Measurements from ENCODE around the gene TTYH1. TPM values are rescaled to one million over a fixed set of nuclear protein-coding genes. Genes with fewer than 3 reads are reported as not detected.
"Not testable (repeated sequence)": the region's sequence is repeated elsewhere in the genome, so short reads cannot be mapped to it uniquely, and the experiment has no call there.

Gene TTYH1
- total RNA-seq, 1 donor = 0.81 TPM

GRCh38 chr19:54458648-54459281 is 43.5 kb downstream of the TTYH1 start:
- DNase-seq (ENCODE audit: low read depth in 2 of 3, low spot score in 2 of 3) = no peak

- no peak for DNase-seq (ENCODE audit: low read depth in 2 of 3, low spot score in 2 of 3)
Observed at GRCh38 chr19:54459282-54460229, 44.3 kb downstream of the TTYH1 start.

GRCh38 chr19:54460230-54461005 is 45.2 kb downstream of the TTYH1 start:
- DNase-seq (ENCODE audit: low read depth in 2 of 3, low spot score in 2 of 3) = no peak

- DNase-seq (ENCODE audit: low read depth in 2 of 3, low spot score in 2 of 3) = no peak
Observed at GRCh38 chr19:54461210-54461609, 45.9 kb downstream of the TTYH1 start.

- DNase-seq (ENCODE audit: low read depth in 2 of 3, low spot score in 2 of 3) = no peak
Observed at GRCh38 chr19:54461613-54462012, 46.3 kb downstream of the TTYH1 start.

- no peak for DNase-seq (ENCODE audit: low read depth in 2 of 3, low spot score in 2 of 3)
Observed at GRCh38 chr19:54462047-54462654, 46.9 kb downstream of the TTYH1 start.

- peak; percentile 64 to 78 (median 73) for DNase-seq (ENCODE audit: low read depth in 2 of 3, low spot score in 2 of 3)
Observed at GRCh38 chr19:54462655-54463530, 47.6 kb downstream of the TTYH1 start.

- peak; percentile 83 to 99 (median 98) for DNase-seq (ENCODE audit: low read depth in 2 of 3, low spot score in 2 of 3)
Observed at GRCh38 chr19:54463531-54464043, 48.3 kb downstream of the TTYH1 start, which contains the start of gene LENG9. LENG9 (minus strand) TSS chr19:54463778; CDS start chr19:54463526, 252 bp downstream.

- peak; percentile 68 to 92 (median 91) for DNase-seq (ENCODE audit: low read depth in 2 of 3, low spot score in 2 of 3)
Observed at GRCh38 chr19:54464044-54464629, 48.9 kb downstream of the TTYH1 start.

GRCh38 chr19:54464630-54465425 is 49.6 kb downstream of the TTYH1 start:
- peak in 2 of 3 donors; percentile 85 to 89 for DNase-seq (ENCODE audit: low read depth in 2 of 3, low spot score in 2 of 3)

GRCh38 chr19:54465426-54466109 is 50.3 kb downstream of the TTYH1 start:
- no peak for DNase-seq (ENCODE audit: low read depth in 2 of 3, low spot score in 2 of 3)

GRCh38 chr19:54466110-54466480 is 50.8 kb downstream of the TTYH1 start:
- not testable (repeated sequence) for DNase-seq (ENCODE audit: low read depth in 2 of 3, low spot score in 2 of 3)

- DNase-seq (ENCODE audit: low read depth in 2 of 3, low spot score in 2 of 3) = no peak
Observed at GRCh38 chr19:54469496-54469934, 54.3 kb downstream of the TTYH1 start.

GRCh38 chr19:54470276-54470887 is 55.1 kb downstream of the TTYH1 start:
- no peak for DNase-seq (ENCODE audit: low read depth in 2 of 3, low spot score in 2 of 3)

GRCh38 chr19:54470991-54471782 is 55.9 kb downstream of the TTYH1 start:
- peak in 2 of 3 donors; percentile 34 to 38 for DNase-seq (ENCODE audit: low read depth in 2 of 3, low spot score in 2 of 3)

All from hematopoietic multipotent progenitor cell (in vitro differentiated cells).